ENCODE data around the gene FREM3.
A peak's percentile ranks its signal among the peaks of the same experiment; 100 is the strongest.

The FREM3 gene

GRCh38 chr4:143581331-143581946, 119.0 kb downstream of the FREM3 start:
- H3K27me3 ChIP-seq (replicated peaks; ENCODE audit: control insufficient read depth, insufficient read depth, low read length) = no peaks in the 10 kb centered on the region
- no peak for DNase-seq (ENCODE audit: extremely low read depth, insufficient read length)
- H3K4me3 ChIP-seq (replicated peaks; ENCODE audit: low read depth, low read length) = no peak overlapping the region
- TF ChIP-seq CTCF (IDR thresholded peaks at IDR 0.05; ENCODE audit: insufficient read depth, low read length, poor library complexity, severe bottlenecking) = no peak
- no peaks in the 10 kb centered on the region for H3K36me3 ChIP-seq (ENCODE audit: control insufficient read depth, insufficient read depth, low read length)

DNA sequence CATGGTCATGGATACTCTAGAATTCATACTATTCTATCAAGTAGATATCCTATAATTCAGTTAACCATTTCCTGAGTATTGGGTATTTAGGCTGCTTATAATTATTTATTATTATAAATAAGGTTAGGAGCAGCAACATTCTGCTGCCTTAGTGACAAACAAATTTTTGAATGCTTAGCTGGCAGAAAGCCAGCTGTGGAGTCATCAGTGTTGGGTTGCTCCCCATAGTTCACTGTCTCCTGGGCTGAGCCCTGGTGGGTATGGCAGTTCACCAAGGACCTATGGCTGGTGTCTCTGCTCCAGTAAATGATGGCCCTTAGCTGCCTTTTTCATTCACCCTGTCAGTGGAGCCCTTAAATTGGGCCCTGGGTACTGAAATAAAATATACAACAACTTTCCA, 125.1 kb downstream of the FREM3 start:
- no peak for TF ChIP-seq CTCF (IDR thresholded peaks at IDR 0.05; ENCODE audit: insufficient read depth, low read length, poor library complexity, severe bottlenecking)
- no peaks in the 10 kb centered on the region; the same call in 1 of the 2 replicates for H3K36me3 ChIP-seq (ENCODE audit: control insufficient read depth, insufficient read depth, low read length)
- no peak overlapping the region for H3K4me3 ChIP-seq (replicated peaks; ENCODE audit: low read depth, low read length)
- no peak for DNase-seq (ENCODE audit: extremely low read depth, insufficient read length)
- H3K27me3 ChIP-seq (replicated peaks; ENCODE audit: control insufficient read depth, insufficient read depth, low read length) = no peaks in the 10 kb centered on the region

DNA sequence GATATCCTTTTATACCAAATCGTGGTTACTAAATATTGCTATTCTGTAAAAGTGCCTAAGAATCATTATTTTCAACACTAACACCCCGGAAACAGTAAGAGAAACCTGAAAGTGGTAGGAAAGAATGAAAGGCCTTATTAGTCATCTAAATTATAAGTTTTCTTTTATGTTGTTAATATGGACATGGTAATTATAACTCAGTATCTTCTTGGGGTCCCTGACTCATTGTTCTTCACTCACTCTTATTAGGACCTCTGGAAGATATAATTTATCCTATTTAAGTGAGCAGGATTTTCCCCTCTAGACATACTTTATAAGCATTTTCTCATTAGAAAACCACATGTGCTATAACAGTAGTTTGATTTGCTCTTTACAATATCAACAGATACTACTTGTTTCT, 136.0 kb downstream of the FREM3 start:
- DNase-seq (ENCODE audit: extremely low read depth, insufficient read length) = no peak
- no peaks in the 10 kb centered on the region for H3K27me3 ChIP-seq (replicated peaks; ENCODE audit: control insufficient read depth, insufficient read depth, low read length)
- no peaks in the 10 kb centered on the region for H3K36me3 ChIP-seq (ENCODE audit: control insufficient read depth, insufficient read depth, low read length)
- no peak for TF ChIP-seq CTCF (IDR thresholded peaks at IDR 0.05; ENCODE audit: insufficient read depth, low read length, poor library complexity, severe bottlenecking)
- H3K4me3 ChIP-seq (replicated peaks; ENCODE audit: low read depth, low read length) = no peak overlapping the region

DNA sequence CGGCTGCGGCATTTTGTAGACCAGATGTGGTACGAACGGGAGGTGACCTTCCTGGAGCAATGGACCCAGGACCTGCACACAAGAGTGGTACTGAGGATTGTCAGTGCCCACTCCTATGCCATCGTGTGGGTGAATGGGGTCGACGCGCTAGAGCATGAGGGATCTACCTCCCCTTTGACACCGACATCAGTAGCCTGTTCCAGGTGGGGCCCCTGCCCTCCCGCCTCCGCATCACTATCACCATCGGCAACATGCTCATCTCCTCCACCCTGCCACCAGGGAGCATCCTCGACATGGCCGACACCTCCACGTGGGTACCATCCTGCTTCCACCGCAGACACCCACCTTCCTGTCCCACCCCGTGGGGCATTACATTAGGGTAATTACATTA, 140.7 kb downstream of the FREM3 start:
- DNase-seq (ENCODE audit: extremely low read depth, insufficient read length) = no peak
- TF ChIP-seq CTCF (IDR thresholded peaks at IDR 0.05; ENCODE audit: insufficient read depth, low read length, poor library complexity, severe bottlenecking) = peak; percentile 17
- H3K4me3 ChIP-seq (replicated peaks; ENCODE audit: low read depth, low read length) = peak overlapping the region; percentile 64
- H3K36me3 ChIP-seq (ENCODE audit: control insufficient read depth, insufficient read depth, low read length) = no peaks in the 10 kb centered on the region
- no peaks in the 10 kb centered on the region for H3K27me3 ChIP-seq (replicated peaks; ENCODE audit: control insufficient read depth, insufficient read depth, low read length)

DNA sequence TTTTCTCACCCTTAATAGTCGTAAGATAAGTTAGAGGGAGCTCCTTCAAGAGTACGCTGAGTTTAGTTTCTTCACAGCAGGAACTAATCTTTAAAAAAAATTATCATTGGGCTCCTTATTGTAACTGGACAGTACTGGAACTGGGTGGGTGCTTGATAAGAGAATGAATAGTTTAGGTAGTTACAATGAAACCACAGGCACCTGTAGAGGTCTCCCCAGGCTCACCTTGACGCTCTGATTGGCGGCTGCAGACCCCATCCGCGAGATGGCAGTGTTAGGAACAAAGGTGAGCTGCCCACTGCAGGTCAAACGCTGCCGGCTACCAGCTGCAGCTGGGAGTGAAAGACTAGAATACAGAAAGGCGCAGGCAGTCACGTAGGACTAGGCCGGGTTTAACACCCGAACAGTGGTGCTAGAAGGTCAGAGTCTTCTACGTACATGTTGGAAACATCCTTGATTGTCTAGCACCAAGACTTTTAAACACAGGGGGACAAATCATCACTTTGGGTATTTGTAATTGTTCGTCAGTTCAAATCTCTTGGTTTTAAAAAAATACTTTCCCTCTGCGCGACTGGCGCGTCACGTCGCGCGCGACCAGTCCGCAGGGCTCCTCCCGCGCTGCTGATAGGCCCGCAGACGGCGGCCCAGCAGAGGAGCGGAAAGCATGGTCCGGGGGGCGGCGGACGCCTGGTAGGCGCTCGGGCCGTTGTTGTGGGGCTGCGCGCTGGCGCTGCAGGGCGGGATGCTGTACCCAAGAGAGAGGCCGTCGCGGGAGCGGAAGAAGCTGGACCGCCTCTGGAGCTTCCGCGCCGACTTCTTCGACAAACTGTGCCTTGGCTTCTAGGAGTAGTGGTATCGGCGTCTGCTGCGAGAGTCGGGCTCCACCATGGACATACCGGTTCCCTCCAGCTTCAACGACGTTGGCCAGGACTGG, 141.4 kb downstream of the FREM3 start:
- peak; percentile 73 for DNase-seq (ENCODE audit: extremely low read depth, insufficient read length)
- H3K36me3 ChIP-seq (ENCODE audit: control insufficient read depth, insufficient read depth, low read length) = no peaks in the 10 kb centered on the region
- H3K27me3 ChIP-seq (replicated peaks; ENCODE audit: control insufficient read depth, insufficient read depth, low read length) = no peaks in the 10 kb centered on the region
- TF ChIP-seq CTCF (IDR thresholded peaks at IDR 0.05; ENCODE audit: insufficient read depth, low read length, poor library complexity, severe bottlenecking) = peak; percentile 82
- H3K4me3 ChIP-seq (replicated peaks; ENCODE audit: low read depth, low read length) = peak overlapping the region; percentile 64

Data from GM06990 (cell line).